GM23338 (cell line): ENCODE measurements around the gene IQSEC3. TPM values are rescaled to one million over a fixed set of nuclear protein-coding genes. Genes with fewer than 3 reads are reported as not detected.

Source experiments
- ATAC-seq: fragments of 200-7000 bp; cut with Tn5 transposase; 3 replicates; pipeline ENCODE4 v1.9.1; 2020
- DNase-seq: peaks from one replicate; pipeline ENCODE4 v3.0.0-alpha.2; 2015; ENCODE audit warnings: low spot score
- H2AFZ ChIP-seq: fragments of 200-600 bp; sonication (generic); 2 replicates; pipeline ENCODE4 v1.8.0; 2016; ENCODE audit warnings: antibody characterized with exemption, mild to moderate bottlenecking, moderate library complexity
- H3F3A ChIP-seq: fragments of 200-600 bp; sonication (generic); replicated peaks from 2 replicates; pipeline ENCODE4 v1.8.0; 2017; ENCODE audit warnings: antibody characterized with exemption, mixed run types, low read depth
- H3K27ac ChIP-seq: fragments of 200-600 bp; sonication (generic); 2 replicates; pipeline ENCODE4 v1.6.1; 2016; ENCODE audit warnings: low read depth
- H3K27me3 ChIP-seq: fragments of 200-600 bp; sonication (generic); 2 replicates; pipeline ENCODE4 v1.8.0; 2016; ENCODE audit warnings: mild to moderate bottlenecking, mixed run types, moderate library complexity; ENCODE audit not compliant: insufficient read depth
- H3K36me3 ChIP-seq: fragments of 200-600 bp; sonication (generic); 2 replicates; pipeline ENCODE4 v1.8.0; 2016; ENCODE audit warnings: mild to moderate bottlenecking; ENCODE audit not compliant: insufficient read depth
- H3K4me1 ChIP-seq: fragments of 200-600 bp; sonication (generic); 2 replicates; pipeline ENCODE4 v1.8.0; 2016; ENCODE audit warnings: mild to moderate bottlenecking, moderate library complexity; ENCODE audit not compliant: insufficient read depth
- H3K4me2 ChIP-seq: fragments of 200-600 bp; sonication (generic); 2 replicates; pipeline ENCODE4 v1.7.1; 2017; ENCODE audit warnings: mixed run types
- H3K4me3 ChIP-seq: fragments of 200-600 bp; sonication (generic); 2 replicates; pipeline ENCODE4 v1.6.1; 2016; ENCODE audit warnings: mixed run types
- H3K79me2 ChIP-seq: fragments of 200-600 bp; sonication (generic); replicated peaks from 2 replicates; pipeline ENCODE4 v1.8.0; 2017; ENCODE audit warnings: mild to moderate bottlenecking; ENCODE audit not compliant: insufficient read depth
- H3K9me2 ChIP-seq: fragments of 200-600 bp; sonication (generic); 2 replicates; pipeline ENCODE4 v1.8.0; 2017; ENCODE audit not compliant: insufficient read depth
- H4K20me1 ChIP-seq: fragments of 200-600 bp; sonication (generic); replicated peaks from 2 replicates; pipeline ENCODE4 v1.8.0; 2017; ENCODE audit warnings: mild to moderate bottlenecking; ENCODE audit not compliant: insufficient read depth
- H3K27ac Mint-ChIP-seq: 2 replicates; pipeline ENCODE4 v1.8.0; 2020; ENCODE audit warnings: inconsistent platforms, mild to moderate bottlenecking, moderate library complexity, mixed read lengths
- H3K27me3 Mint-ChIP-seq: 3 replicates; pipeline ENCODE4 v1.8.0; 2022; ENCODE audit warnings: low read depth, mild to moderate bottlenecking, moderate library complexity, mixed read lengths, inconsistent platforms; ENCODE audit not compliant: insufficient read depth, poor library complexity
- H3K36me3 Mint-ChIP-seq: 3 replicates; pipeline ENCODE4 v1.8.0; 2021; ENCODE audit warnings: low read depth, mild to moderate bottlenecking, inconsistent platforms, moderate library complexity, mixed read lengths
- H3K4me1 Mint-ChIP-seq: 3 replicates; pipeline ENCODE4 v1.8.0; 2020; ENCODE audit warnings: mild to moderate bottlenecking, inconsistent platforms, mixed read lengths
- H3K4me3 Mint-ChIP-seq: 3 replicates; pipeline ENCODE4 v1.8.0; 2021; ENCODE audit warnings: moderate library complexity, mild to moderate bottlenecking, inconsistent platforms, mixed read lengths
- H3K9me3 Mint-ChIP-seq: 3 replicates; pipeline ENCODE4 v1.8.0; 2020; ENCODE audit warnings: moderate library complexity, mild to moderate bottlenecking, inconsistent platforms, mixed read lengths
- EZH2 ChIP-seq: fragments of 200-600 bp; sonication (generic); IDR thresholded peaks from one replicate; pipeline ENCODE4 v1.8.0; 2017; ENCODE audit warnings: antibody characterized with exemption, mild to moderate bottlenecking, low read depth; ENCODE audit not compliant: unreplicated experiment
- JUNB ChIP-seq: IDR thresholded peaks from one replicate; pipeline ENCODE4 v1.6.1; 2016; ENCODE audit warnings: antibody characterized with exemption; ENCODE audit not compliant: unreplicated experiment
- NANOG ChIP-seq: IDR thresholded peaks from 2 replicates; pipeline ENCODE4 v1.6.1; 2016; ENCODE audit warnings: antibody characterized with exemption, borderline replicate concordance
- POLR2AphosphoS5 ChIP-seq: IDR thresholded peaks from 2 replicates; pipeline ENCODE4 v1.6.1; 2016; ENCODE audit warnings: antibody characterized with exemption, low read depth
- REST ChIP-seq: IDR thresholded peaks from one replicate; pipeline ENCODE4 v1.6.1; 2018; ENCODE audit warnings: antibody characterized with exemption; ENCODE audit not compliant: unreplicated experiment
- STAT1 ChIP-seq: IDR thresholded peaks from one replicate; pipeline ENCODE4 v1.6.1; 2016; ENCODE audit warnings: antibody characterized with exemption; ENCODE audit not compliant: unreplicated experiment
- ZNF114 ChIP-seq: fragments of 250-450 bp; sonication (Bioruptor Pico); IDR thresholded peaks from 2 replicates; pipeline ENCODE4 v1.5.0; 2020; ENCODE audit warnings: mild to moderate bottlenecking, moderate library complexity
- ZNF331 ChIP-seq: fragments of 250-450 bp; sonication (Bioruptor Pico); IDR thresholded peaks from 2 replicates; pipeline ENCODE4 v1.5.0; 2020; ENCODE audit warnings: low read depth, mild to moderate bottlenecking, moderate library complexity
- polyA plus RNA-seq: library from polyadenylated mRNA; unstranded; fragments of >200 nt; fragmentation: Nextera tagmentation; extraction: Ambion mirVana; gene quantifications from 2 replicates; pipeline ENCODE4 v1.2.1, GENCODE V29; 2016
- total RNA-seq: library from RNA; depleted of rRNA; stranded (reverse); fragments of >200 nt; shearing (Covaris generic); gene quantifications from 2 replicates; pipeline ENCODE4 v1.2.3, GENCODE V29; 2014
- TF ChIP-seq, protein P1 (sequence below): IDR thresholded peaks from 2 replicates; pipeline ENCODE4 v1.6.1; 2016; ENCODE audit warnings: antibody characterized with exemption
- TF ChIP-seq, protein P2 (sequence below): fragments of 250-450 bp; sonication (Bioruptor Pico); IDR thresholded peaks from 2 replicates; pipeline ENCODE4 v1.5.0; 2020; ENCODE audit warnings: mild to moderate bottlenecking, moderate library complexity

Gene IQSEC3
- total and polyA plus RNA-seq, 2 experiments from 2014 or later = 2.1 to 3.6 TPM

- H3K4me3 Mint-ChIP-seq = no peak within 1 kb of the TSS; the same call in 2 of the 3 replicates
- H2AFZ ChIP-seq = no peak within 1 kb of the TSS
- DNase-seq = no peak
- H3K27me3 Mint-ChIP-seq = peaks cover 18% of the 10 kb centered on the region
- no peaks in the 10 kb centered on the region for H3K79me2 ChIP-seq
- H3K4me3 ChIP-seq = no peak within 1 kb of the TSS
- H3F3A ChIP-seq = no peaks in the 10 kb centered on the region
- peaks cover 31% of the 10 kb centered on the region for H3K4me1 Mint-ChIP-seq
- H4K20me1 ChIP-seq = no peaks in the 10 kb centered on the region
- no peaks in the 10 kb centered on the region for H3K36me3 ChIP-seq
- H3K4me1 ChIP-seq = peaks cover 6% of the 10 kb centered on the region; the same call in 1 of the 2 replicates
- H3K27ac ChIP-seq = no peak within 1 kb of the TSS
- no peaks in the 10 kb centered on the region for H3K9me2 ChIP-seq
- peak; percentile 40 for ATAC-seq
- peaks cover 12% of the 10 kb centered on the region for H3K27me3 ChIP-seq
- H3K27ac Mint-ChIP-seq = no peak within 1 kb of the TSS
- H3K4me2 ChIP-seq = peak within 1 kb of the TSS; percentile 26; the same call in 1 of the 2 replicates
- no peaks in the 10 kb centered on the region; the same call in 2 of the 3 replicates for H3K36me3 Mint-ChIP-seq
- TF ChIP-seq EZH2 = no peak
- TF ChIP-seq POLR2AphosphoS5 = no peak
- no peak for TF ChIP-seq JUNB
- no peak for TF ChIP-seq NANOG
- TF ChIP-seq, protein P1, sequence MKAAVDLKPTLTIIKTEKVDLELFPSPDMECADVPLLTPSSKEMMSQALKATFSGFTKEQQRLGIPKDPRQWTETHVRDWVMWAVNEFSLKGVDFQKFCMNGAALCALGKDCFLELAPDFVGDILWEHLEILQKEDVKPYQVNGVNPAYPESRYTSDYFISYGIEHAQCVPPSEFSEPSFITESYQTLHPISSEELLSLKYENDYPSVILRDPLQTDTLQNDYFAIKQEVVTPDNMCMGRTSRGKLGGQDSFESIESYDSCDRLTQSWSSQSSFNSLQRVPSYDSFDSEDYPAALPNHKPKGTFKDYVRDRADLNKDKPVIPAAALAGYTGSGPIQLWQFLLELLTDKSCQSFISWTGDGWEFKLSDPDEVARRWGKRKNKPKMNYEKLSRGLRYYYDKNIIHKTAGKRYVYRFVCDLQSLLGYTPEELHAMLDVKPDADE = no peak
- TF ChIP-seq STAT1 = no peak
- TF ChIP-seq ZNF114 (CRISPR knock-in tag) = no peak
- no peak for TF ChIP-seq ZNF331 (CRISPR knock-in tag)
- TF ChIP-seq REST = no peak
- TF ChIP-seq, protein P2, sequence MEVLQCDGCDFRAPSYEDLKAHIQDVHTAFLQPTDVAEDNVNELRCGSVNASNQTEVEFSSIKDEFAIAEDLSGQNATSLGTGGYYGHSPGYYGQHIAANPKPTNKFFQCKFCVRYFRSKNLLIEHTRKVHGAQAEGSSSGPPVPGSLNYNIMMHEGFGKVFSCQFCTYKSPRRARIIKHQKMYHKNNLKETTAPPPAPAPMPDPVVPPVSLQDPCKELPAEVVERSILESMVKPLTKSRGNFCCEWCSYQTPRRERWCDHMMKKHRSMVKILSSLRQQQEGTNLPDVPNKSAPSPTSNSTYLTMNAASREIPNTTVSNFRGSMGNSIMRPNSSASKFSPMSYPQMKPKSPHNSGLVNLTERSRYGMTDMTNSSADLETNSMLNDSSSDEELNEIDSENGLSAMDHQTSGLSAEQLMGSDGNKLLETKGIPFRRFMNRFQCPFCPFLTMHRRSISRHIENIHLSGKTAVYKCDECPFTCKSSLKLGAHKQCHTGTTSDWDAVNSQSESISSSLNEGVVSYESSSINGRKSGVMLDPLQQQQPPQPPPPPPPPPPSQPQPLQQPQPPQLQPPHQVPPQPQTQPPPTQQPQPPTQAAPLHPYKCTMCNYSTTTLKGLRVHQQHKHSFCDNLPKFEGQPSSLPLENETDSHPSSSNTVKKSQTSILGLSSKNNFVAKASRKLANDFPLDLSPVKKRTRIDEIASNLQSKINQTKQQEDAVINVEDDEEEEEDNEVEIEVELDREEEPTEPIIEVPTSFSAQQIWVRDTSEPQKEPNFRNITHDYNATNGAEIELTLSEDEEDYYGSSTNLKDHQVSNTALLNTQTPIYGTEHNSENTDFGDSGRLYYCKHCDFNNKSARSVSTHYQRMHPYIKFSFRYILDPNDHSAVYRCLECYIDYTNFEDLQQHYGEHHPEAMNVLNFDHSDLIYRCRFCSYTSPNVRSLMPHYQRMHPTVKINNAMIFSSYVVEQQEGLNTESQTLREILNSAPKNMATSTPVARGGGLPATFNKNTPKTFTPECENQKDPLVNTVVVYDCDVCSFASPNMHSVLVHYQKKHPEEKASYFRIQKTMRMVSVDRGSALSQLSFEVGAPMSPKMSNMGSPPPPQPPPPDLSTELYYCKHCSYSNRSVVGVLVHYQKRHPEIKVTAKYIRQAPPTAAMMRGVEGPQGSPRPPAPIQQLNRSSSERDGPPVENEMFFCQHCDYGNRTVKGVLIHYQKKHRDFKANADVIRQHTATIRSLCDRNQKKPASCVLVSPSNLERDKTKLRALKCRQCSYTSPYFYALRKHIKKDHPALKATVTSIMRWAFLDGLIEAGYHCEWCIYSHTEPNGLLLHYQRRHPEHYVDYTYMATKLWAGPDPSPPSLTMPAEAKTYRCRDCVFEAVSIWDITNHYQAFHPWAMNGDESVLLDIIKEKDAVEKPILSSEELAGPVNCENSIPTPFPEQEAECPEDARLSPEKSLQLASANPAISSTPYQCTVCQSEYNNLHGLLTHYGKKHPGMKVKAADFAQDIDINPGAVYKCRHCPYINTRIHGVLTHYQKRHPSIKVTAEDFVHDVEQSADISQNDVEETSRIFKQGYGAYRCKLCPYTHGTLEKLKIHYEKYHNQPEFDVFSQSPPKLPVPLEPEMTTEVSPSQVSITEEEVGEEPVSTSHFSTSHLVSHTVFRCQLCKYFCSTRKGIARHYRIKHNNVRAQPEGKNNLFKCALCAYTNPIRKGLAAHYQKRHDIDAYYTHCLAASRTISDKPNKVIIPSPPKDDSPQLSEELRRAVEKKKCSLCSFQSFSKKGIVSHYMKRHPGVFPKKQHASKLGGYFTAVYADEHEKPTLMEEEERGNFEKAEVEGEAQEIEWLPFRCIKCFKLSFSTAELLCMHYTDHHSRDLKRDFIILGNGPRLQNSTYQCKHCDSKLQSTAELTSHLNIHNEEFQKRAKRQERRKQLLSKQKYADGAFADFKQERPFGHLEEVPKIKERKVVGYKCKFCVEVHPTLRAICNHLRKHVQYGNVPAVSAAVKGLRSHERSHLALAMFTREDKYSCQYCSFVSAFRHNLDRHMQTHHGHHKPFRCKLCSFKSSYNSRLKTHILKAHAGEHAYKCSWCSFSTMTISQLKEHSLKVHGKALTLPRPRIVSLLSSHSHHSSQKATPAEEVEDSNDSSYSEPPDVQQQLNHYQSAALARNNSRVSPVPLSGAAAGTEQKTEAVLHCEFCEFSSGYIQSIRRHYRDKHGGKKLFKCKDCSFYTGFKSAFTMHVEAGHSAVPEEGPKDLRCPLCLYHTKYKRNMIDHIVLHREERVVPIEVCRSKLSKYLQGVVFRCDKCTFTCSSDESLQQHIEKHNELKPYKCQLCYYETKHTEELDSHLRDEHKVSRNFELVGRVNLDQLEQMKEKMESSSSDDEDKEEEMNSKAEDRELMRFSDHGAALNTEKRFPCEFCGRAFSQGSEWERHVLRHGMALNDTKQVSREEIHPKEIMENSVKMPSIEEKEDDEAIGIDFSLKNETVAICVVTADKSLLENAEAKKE (CRISPR knock-in tag) = no peak
- H3K9me3 Mint-ChIP-seq = no peaks in the 10 kb centered on the region
These were observed 147.6 kb downstream of the IQSEC3 start, which contains the start of gene SLC6A12 for GRCh38 chr12:214003-214741. Gene SLC6A12, minus strand, starts transcription at chr12:214157. Its CDS starts 4,171 bp downstream, at chr12:209986.
